SU-DHL-6 (cell line): ENCODE measurements around the gene FRMD8.

ENCODE experiments used
- EZH2phosphoT487 ChIP-seq: fragments of 200-600 bp; sonication (generic), shearing (Covaris generic); conservative IDR thresholded peaks from 2 replicates; pipeline ENCODE4 v1.6.1; 2018; ENCODE audit warnings: mild to moderate bottlenecking, antibody characterized with exemption, low read length, moderate library complexity, mixed read lengths
- TF ChIP-seq, protein P1 (sequence below): fragments of 200-600 bp; sonication (generic); IDR thresholded peaks from one replicate; pipeline ENCODE4 v1.5.1; 2017; ENCODE audit warnings: antibody characterized with exemption, mild to moderate bottlenecking, low read length, moderate library complexity; ENCODE audit not compliant: insufficient read depth, poor library complexity, severe bottlenecking

DNA sequence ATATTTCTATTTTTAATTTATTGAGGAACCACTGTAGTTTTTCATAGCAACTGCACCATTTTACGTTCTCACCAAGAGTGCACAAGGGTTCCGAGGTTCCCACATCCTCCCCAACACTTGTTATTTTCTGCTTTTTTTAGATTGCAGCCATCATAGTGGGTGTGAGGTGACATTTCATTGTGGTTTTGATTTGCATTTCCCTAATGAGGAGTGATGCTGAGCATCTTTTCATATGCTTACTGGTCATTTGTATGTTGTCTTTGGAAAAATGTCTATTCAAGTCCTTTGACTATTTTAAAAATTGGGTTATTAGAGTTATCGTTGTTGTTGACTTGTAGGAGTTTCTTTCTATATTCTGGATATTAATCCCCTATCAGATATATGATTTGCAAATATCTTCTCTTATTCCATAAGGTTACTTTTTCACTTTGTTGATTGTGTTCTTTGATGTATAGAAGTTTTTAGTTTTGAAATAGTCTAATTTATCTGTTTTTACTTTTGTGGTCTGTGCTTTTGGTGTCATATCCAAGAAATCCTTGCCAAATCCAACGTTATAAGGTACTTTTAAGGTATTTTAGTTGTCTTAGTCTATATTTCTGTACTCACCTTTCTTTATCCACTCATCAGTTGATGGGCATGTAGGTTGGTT lies 45.1 kb downstream of the FRMD8 start:
- TF ChIP-seq, protein P1, sequence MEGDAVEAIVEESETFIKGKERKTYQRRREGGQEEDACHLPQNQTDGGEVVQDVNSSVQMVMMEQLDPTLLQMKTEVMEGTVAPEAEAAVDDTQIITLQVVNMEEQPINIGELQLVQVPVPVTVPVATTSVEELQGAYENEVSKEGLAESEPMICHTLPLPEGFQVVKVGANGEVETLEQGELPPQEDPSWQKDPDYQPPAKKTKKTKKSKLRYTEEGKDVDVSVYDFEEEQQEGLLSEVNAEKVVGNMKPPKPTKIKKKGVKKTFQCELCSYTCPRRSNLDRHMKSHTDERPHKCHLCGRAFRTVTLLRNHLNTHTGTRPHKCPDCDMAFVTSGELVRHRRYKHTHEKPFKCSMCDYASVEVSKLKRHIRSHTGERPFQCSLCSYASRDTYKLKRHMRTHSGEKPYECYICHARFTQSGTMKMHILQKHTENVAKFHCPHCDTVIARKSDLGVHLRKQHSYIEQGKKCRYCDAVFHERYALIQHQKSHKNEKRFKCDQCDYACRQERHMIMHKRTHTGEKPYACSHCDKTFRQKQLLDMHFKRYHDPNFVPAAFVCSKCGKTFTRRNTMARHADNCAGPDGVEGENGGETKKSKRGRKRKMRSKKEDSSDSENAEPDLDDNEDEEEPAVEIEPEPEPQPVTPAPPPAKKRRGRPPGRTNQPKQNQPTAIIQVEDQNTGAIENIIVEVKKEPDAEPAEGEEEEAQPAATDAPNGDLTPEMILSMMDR = no peak
- no peak for TF ChIP-seq EZH2phosphoT487
